Keratinocyte (primary cell): Measurements from ENCODE around the gene ACYP2.
"Not testable (repeated sequence)": the region's sequence is repeated elsewhere in the genome, so short reads cannot be mapped to it uniquely, and the experiment has no call there.

Source experiments
- EZH2 ChIP-seq: IDR thresholded peaks from one replicate; pipeline ENCODE4 v1.6.1; 2012; ENCODE audit warnings: inconsistent platforms, mild to moderate bottlenecking, low read length, moderate library complexity
- TF ChIP-seq, protein P1 (sequence below), 3 experiments: IDR thresholded peaks in 1 of 3; conservative IDR thresholded peaks in 1 of 3; optimal IDR thresholded peaks in 1 of 3; 2 replicates in 2 of 3; 3 replicates in 1 of 3; pipeline versions ENCODE3 to v1.5.1; 2011; ENCODE audit warnings: low read length in 3 of 3, mild to moderate bottlenecking in 3 of 3, moderate library complexity in 2 of 3, control low read depth in 1 of 3, inconsistent platforms in 1 of 3; ENCODE audit not compliant: insufficient read depth in 2 of 3; ENCODE audit errors: extremely low read depth in 1 of 3

DNA sequence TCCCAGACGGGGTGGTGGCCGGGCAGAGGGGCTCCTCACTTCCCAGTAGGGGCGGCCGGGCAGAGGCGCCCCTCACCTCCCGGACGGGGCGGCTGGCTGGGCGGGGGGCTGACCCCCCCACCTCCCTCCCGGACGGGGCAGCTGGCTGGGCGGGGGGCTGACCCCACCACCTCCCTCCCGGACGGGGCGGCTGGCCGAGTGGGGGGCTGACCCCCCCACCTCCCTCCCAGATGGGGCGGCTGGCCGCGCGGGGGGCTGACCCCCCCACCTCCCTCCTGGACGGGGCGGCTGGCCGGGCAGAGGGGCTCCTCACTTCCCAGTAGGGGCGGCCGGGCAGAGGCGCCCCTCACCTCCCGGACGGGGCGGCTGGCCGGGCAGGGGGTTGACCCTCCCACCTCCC, 20.0 kb upstream of the ACYP2 start:
- TF ChIP-seq, protein P1, sequence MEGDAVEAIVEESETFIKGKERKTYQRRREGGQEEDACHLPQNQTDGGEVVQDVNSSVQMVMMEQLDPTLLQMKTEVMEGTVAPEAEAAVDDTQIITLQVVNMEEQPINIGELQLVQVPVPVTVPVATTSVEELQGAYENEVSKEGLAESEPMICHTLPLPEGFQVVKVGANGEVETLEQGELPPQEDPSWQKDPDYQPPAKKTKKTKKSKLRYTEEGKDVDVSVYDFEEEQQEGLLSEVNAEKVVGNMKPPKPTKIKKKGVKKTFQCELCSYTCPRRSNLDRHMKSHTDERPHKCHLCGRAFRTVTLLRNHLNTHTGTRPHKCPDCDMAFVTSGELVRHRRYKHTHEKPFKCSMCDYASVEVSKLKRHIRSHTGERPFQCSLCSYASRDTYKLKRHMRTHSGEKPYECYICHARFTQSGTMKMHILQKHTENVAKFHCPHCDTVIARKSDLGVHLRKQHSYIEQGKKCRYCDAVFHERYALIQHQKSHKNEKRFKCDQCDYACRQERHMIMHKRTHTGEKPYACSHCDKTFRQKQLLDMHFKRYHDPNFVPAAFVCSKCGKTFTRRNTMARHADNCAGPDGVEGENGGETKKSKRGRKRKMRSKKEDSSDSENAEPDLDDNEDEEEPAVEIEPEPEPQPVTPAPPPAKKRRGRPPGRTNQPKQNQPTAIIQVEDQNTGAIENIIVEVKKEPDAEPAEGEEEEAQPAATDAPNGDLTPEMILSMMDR (optimal IDR thresholded peaks at IDR 0.05 in 1 of 3, IDR thresholded peaks at IDR 0.05 in 1 of 3, conservative IDR thresholded peaks at IDR 0.05 in 1 of 3; ENCODE audit: extremely low read depth in 1 of 3, insufficient read depth in 2 of 3, low read length in 3 of 3) = not testable (repeated sequence)
- not testable (repeated sequence) for TF ChIP-seq EZH2
